RWPE1 (cell line): ENCODE results near the gene OSBPL7.

Source experiments
- CTCF ChIA-PET: fragments of 350-600 bp; sonication (Branson Sonifier 250); formaldehyde crosslinking; extraction: SDS; loops from one replicate; lab custom pipeline; 2021; lab: Yijun Ruan, JAX
- POLR2A ChIA-PET: fragments of 400-600 bp; formaldehyde crosslinking; extraction: SDS; loops from one replicate; lab custom pipeline; 2020; ENCODE audit warnings: antibody characterized with exemption; ENCODE audit not compliant: low non-redundant PET; lab: Yijun Ruan, JAX
- DNase-seq: peaks from one replicate; pipeline ENCODE4 v3.0.0; 2012; ENCODE audit warnings: low spot score
- H3K27ac ChIP-seq: fragments of 450-650 bp; 2 replicates; pipeline ENCODE4 v1.5.1; 2017
- TF ChIP-seq, protein P1 (sequence below): fragments of 450-650 bp; conservative IDR thresholded peaks from 2 replicates; pipeline ENCODE4 v1.5.1; 2017; ENCODE audit warnings: low read depth, mild to moderate bottlenecking

OSBPL7 gene

DNA sequence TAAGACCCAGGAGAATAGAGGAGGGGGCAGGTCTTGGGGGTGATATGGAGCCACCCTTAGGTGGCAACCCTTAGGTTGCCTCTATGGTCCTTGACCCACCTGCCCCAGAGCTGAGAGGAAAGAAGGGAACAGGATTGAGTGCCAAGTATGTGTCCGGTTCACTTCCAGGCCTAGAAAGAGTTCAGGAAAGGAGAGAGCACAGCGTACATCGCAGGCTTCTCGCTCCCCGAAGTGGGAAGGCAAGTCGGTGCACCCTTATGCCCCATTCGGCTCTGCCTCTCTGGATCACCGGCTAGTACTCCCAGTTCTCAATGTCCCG, 28.7 kb upstream of the OSBPL7 start:
- ChIA-PET POLR2A (interaction anchor here (0.6 kb wide), 1 partner anchor 198 kb away, joined by 3 read pairs; the partner anchor contains the start of gene NFE2L1), CTCF (interaction anchor here (1.0 to 4.9 kb wide), 5 partner anchors 9 to 40 kb away, joined by 3 to 38 read pairs (median 4); partner anchors contain the start of gene SCRN2)
- no peak for DNase-seq
- H3K27ac ChIP-seq, result peak overlapping the region; percentile 66
- TF ChIP-seq, protein P1, sequence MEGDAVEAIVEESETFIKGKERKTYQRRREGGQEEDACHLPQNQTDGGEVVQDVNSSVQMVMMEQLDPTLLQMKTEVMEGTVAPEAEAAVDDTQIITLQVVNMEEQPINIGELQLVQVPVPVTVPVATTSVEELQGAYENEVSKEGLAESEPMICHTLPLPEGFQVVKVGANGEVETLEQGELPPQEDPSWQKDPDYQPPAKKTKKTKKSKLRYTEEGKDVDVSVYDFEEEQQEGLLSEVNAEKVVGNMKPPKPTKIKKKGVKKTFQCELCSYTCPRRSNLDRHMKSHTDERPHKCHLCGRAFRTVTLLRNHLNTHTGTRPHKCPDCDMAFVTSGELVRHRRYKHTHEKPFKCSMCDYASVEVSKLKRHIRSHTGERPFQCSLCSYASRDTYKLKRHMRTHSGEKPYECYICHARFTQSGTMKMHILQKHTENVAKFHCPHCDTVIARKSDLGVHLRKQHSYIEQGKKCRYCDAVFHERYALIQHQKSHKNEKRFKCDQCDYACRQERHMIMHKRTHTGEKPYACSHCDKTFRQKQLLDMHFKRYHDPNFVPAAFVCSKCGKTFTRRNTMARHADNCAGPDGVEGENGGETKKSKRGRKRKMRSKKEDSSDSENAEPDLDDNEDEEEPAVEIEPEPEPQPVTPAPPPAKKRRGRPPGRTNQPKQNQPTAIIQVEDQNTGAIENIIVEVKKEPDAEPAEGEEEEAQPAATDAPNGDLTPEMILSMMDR, result no peak

DNA sequence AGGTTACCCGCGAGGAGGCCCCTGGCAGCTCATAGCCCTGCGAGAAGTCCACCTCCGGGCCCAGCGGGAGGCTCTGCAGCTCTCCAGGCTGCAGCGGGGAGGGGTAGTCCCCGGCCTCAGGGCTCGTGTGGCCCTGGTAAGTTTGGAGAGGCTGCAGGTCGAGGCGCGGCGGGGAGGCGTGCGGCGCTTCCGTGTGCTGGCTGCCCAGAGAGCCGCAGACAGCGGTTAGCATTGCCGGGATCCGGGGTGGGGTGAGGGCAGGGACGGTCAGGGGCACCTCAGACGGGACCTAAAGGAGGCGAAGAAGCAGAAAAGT, 26.6 kb upstream of the OSBPL7 start:
- no peak overlapping the region for H3K27ac ChIP-seq
- ChIA-PET CTCF (interaction anchor here (0.5 to 4.9 kb wide), 6 partner anchors 11 to 1771 kb away, joined by 3 to 38 read pairs (median 4); no protein-coding TSS in a partner anchor), POLR2A (interaction anchor here (1.8 kb wide), 1 partner anchor 47 kb away, joined by 4 read pairs; the partner anchor contains the start of gene SP2)
- DNase-seq, result no peak
- TF ChIP-seq, protein P1, result no peak

DNA sequence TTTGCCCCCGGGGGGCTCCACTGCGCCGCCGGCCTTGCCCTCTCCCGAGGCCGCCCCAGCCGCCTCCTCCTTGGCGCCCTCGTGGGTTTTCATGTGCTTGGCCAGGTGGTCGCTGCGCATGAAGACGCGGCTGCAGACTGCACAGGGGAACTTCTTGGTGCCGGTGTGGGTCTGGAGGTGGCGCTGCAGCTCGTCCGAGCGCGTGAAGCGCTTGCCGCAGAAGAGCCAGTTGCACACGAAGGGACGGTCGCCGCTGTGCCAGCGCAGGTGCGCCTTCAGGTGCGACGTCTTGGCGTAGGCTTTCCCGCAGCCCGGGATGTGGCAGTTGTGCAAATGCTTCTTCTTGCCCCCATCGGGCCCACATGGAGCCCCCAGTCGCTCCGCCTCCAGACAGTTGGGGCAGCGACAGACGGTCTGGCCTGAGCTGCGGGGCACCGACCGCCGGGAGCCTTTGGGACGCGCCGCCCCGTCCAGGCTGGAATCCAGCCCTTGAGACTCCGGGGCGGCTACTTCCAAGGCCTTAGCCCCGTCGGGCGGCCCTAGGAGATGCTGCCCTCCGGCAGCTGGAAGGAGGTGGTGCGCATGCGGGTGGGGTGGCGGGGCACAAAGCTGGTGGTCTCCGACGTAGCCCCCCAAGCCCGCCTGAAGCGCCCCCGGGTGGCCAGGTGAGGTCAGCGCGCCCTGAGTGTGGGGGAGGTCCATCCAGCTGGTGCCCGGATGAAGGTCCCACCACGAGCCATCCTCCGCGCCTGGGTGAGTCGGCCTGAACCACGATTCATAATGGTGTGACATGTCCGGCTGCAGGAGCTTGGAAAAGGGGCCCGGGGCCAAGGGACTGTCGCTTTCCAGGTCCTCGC, 26.0 kb upstream of the OSBPL7 start:
- ChIA-PET CTCF (interaction anchor here (0.5 to 4.9 kb wide), 14 partner anchors 11 to 1771 kb away, joined by 3 to 38 read pairs (median 3); no protein-coding TSS in a partner anchor), POLR2A (no interaction called here)
- DNase-seq, result no peak
- TF ChIP-seq, protein P1, result peak; percentile 43
- no peak overlapping the region for H3K27ac ChIP-seq

DNA sequence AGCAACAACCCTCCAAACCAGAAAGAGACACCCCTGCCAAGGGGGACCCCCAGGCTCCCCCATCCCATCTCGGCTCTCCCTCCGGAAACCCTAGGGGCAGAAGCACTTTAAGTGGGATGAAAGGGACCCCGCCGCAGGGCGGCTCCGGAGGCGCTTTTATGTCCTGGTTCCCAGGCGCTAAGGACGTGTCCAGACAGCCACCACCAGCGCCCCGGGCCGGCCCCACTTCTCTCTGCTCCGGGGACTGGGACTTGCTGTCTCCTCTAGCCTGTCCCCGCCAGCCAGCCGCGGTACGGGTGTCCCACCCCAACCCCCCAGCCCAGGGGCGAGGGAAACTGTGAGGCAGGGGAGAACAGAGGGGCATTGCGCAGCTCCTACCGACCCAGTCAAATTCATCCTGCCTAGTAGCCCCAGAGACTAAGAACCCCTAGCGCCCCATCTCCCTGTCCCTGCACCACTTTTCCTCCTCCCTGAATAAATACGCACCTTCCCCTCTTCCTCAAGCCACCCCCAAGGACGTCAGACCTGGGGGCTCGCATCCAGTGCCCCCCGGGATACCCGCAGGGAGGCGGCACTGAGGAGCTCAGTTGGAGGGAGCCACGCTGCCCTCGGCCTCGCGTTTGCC, 25.2 kb upstream of the OSBPL7 start:
- ChIA-PET CTCF (interaction anchor here (0.6 to 4.9 kb wide), 9 partner anchors 12 to 760 kb away, joined by 3 to 38 read pairs (median 4); no protein-coding TSS in a partner anchor), POLR2A (no interaction called here)
- peak overlapping the region; percentile 17 for H3K27ac ChIP-seq
- DNase-seq, result no peak
- TF ChIP-seq, protein P1, result no peak

DNA sequence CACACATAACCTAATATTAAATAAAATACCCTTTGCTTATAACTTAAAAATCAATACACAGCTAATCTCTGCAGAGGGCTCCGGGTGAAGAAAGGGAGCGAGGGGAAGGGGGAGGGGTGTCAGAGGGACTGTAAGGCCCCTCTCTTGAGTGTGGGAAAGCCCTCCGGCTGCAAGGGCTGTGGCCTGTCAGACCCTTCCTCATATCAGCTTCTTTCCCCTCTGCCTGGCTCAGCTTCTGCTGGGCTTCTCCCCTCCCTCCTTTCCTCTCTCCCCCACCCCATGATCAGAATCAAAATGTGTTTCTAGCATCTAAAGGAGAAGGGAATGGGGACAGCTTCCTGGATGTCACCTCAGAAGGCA, 24.1 kb upstream of the OSBPL7 start:
- TF ChIP-seq, protein P1, result no peak
- H3K27ac ChIP-seq, result peak overlapping the region; percentile 17; the same call in 1 of the 2 replicates
- no peak for DNase-seq
- ChIA-PET POLR2A (no interaction called here), CTCF (interaction anchor here (3.7 to 4.2 kb wide), 2 partner anchors 39 to 44 kb away, joined by 15 to 77 read pairs; no protein-coding TSS in a partner anchor)
